GM19452 (cell line): ENCODE results near the gene EFTUD2.
"Not testable (repeated sequence)": the region's sequence is repeated elsewhere in the genome, so short reads cannot be mapped to it uniquely, and the experiment has no call there.

ENCODE experiments used
- ATAC-seq: cut with Tn5 transposase; IDR thresholded peaks from one replicate; pipeline ENCODE4 v1.9.1; 2021; ENCODE audit not compliant: unreplicated experiment

EFTUD2 gene

DNA sequence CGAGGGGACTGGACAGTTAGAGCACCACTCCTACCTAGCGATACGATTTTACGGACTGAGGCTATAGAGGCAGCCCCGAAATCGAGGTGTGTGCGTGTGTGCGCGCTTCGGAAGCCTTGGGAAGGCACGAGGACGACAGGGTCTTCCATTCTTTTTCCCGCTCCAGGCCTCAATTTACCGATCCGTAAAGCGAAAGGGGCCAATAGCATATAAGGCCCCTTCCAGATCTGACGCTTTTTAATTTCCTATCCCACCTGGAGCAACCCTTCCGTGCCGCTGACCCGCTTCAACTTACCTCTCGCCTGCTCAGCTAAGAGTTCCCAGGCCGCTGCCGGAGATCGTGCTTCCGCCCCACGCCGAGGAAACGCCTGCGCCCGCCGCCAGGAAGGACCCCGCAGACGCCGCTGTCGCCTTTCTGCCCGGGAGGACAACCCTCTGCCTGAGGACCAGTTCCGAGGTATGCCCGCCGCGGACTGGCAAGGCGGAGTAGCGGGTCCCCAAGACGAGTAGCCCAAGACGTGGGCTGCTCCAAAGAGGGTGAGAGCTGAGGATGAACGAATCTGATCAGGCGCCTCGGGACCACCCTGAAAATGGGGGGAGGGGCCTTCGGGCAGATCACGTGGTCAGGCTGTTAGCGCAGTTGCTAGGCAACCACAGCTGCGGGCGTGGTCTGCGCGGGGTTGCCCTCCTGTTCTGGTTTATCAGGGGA is at the start of gene EFTUD2:
Gene EFTUD2, minus strand, starts transcription at position 372 of the 709 bp plus-strand sequence. CDS start 4,924 bp downstream, outside the sequence.
- ATAC-seq = peak; percentile 69

DNA sequence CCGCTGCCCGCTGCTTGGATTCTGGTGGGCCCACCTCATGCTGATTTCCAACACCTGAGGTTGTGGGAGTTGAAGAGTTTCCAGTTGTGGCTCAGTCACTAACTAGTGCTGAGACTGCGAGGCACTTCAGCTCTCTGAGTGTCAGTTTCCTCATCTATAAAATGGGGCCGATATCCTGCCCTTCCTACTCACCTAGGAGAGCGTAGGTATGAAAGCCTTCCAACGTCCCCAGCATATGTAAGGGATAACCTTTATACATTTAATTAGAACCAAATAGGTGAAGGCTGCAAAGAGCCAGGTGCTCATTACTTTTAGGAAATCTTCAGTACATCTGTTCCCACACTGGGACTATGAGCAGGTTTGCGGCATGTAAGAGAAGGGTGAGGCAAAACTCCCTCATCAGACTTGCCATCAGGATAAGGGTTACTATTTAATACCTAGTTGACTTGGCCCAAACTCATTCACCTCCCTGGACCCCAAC is 49.1 kb upstream of the EFTUD2 start:
- ATAC-seq = no peak

DNA sequence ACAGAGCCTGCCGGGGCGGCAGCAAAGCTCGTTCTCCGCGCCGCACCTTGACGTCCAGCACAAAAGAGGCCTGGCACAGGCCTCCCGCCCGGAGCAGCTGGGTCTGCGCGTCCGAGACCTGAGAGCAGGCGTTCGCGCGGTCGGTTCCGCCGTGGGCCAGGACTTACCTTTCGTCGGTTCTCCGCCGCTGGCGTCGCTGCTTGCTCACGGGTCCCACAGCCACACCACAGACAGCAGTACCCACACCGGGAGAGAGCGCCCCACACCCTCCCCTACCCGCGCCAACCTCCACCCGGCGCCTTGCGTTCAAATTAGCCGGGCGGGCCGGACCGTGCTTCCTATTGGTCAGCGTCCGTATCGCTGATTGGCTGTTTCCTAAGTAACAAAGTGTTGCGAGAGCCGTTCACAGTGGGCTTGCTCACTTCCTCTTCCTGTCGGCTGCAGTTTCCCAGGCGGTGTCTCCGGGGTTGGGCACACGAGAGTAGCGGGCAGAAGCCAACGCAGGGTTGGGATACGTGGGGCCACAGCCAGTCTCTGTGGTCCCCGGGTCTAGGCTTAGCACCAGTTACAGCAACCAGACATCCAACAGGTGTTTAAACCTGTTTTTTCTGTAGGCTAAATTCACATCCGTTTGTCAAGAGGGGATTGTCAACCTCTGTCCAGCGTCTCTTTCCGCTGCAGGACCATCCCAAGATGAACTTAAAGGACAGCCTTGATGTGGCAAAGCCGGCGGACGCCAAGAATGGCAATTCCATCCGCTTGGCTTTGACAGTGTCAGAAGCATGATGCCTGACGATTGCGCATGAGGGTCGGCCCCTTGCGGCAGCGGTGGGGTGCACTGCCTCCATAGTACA is 48.4 kb upstream of the EFTUD2 start, which contains the start of gene KIF18B:
Gene KIF18B, minus strand, starts transcription at position 313 of the 854 bp plus-strand sequence. CDS start 11,429 bp downstream, outside the sequence.
- peak; percentile 91 for ATAC-seq

DNA sequence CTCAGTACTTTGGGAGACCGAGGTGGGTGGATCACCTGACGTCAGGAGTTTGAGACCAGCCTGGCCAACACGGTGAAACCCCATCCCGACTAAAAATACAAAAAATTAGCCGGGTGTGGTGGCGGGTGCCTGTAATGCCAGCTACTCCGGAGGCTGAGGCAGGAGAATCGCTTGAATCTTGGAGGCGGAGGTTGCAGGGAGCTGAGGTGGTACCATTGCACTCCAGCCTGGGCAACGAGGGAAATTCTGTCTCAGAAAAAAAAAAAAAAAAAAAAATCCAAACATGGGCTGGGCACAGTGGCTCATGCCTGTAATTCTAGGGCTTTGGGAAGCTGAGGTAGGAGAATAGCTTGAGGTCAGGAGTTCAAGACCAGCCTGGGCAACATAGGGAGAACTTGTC is 46.4 kb upstream of the EFTUD2 start:
- ATAC-seq = not testable (repeated sequence)

DNA sequence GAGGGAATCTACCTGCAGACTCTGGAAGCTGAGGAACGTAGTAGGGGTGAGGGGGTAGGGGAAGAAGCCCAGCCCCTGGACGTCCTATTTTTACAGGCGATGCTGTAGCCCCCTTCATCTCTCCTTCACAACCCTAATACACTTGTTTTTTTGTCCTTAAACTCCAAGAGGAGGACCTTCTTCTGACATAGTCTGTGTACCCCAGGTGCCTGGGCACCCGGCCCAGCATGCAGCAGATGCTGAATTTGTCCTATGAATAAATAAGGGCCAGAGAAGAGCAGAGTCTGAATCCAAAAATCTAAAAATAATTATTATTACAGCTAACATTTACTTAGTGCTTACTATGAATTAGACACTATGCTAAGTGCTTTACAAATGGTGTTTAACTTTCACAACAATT is 43.2 kb upstream of the EFTUD2 start:
- no peak for ATAC-seq

DNA sequence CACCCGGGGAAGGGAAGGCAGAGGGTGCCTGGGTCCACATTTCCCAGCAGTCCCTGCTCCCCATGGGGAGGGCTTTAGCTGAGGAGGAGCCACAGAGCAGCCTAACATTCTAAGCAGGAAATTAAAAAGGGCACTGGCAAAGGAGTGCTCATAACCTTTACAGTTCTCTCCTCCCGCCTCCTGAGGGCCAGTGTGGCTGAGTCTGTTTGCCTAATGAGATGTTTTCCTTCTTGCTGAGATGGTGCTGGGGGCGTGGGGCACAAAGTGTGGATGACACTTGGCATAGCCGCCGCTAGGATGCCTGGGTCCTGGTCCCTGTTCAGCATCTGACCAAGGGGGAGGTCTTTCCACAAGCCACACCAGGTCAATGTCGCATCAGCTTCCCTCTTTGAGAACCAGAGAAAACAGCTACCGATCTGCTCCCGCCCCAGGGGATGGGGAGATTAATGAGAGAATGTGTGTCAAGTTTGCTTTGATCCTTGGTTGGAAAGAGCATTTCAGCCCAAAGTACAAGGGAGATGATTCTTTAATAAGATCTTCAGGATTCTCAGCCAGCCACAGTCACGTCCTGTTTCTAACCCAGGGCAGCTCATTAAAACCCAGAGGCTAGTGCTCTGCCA is 42.6 kb upstream of the EFTUD2 start:
- ATAC-seq = no peak

DNA sequence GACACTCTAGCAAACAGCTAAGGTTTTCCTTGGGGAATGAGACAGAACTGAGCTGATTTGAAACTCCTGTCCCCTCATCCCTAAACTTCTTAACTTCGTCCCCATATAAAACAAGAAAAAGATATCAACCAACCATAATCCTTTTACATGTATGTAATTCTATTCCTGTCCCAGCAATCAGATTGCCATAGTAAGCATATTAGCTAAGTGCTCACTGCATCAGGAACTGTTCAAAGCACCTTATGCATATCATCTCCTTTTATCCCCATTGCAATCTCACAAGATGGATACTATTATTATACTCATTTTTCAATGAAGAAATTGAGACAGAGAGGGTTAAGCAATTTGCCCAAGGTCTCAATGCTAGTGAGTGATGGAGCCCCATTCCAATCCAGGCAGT is 41.5 kb upstream of the EFTUD2 start:
- no peak for ATAC-seq

DNA sequence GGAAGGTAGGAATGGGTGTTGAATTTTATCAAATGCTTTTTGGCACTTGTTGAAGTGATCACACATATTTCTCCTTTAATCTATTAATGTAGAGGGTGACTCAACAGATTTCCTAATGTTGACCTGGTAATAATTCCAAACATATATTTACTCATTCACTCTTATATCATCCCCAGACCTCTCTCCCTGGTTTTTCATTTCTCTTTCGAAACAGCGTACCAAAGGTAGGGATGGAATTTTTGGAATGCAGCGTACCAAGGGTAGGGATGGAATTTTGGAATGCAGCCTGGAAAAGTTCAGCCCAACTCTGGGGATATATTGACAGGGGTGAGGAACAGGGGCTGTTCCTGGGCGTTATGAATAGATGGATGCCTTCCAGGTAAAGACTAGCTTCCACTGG is 41.1 kb upstream of the EFTUD2 start:
- ATAC-seq = no peak

DNA sequence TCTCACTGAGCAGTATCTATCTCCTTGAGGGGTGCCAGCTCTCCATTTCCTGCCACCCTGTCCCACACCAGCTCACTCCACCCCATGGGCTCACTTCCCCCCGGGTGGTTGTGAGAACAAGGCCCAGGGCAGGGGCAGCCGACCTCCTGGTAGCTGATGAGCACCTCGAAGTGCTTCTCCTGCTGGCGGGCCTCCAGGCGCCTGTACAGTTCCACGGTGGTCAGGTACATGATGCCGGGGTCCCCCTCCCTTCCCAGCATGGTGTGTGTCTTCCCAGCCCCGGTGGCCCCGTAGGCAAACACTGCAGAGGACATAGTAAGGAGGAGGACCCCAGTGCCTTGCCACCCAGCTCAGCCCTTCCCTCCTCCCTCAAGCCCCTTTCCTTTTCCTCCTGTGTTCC is 35.9 kb upstream of the EFTUD2 start:
- no peak for ATAC-seq

DNA sequence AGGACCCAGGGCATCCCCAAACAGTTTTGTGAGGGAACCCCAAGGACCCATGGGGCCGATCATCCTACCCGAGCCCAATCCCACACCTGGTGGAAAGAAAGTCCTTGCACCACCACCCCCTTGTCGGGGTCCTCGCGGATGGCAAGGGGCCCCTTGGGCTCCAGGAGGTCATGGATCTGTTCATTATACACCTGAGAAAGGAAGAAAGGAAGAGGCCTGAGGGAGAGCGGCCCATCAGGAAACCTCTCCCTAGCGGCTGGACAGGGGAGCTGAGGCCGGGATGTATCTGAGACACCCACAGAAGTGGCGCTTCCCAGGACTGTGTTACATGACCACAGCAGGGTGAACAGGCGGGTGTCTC is 35.5 kb upstream of the EFTUD2 start:
- no peak for ATAC-seq

DNA sequence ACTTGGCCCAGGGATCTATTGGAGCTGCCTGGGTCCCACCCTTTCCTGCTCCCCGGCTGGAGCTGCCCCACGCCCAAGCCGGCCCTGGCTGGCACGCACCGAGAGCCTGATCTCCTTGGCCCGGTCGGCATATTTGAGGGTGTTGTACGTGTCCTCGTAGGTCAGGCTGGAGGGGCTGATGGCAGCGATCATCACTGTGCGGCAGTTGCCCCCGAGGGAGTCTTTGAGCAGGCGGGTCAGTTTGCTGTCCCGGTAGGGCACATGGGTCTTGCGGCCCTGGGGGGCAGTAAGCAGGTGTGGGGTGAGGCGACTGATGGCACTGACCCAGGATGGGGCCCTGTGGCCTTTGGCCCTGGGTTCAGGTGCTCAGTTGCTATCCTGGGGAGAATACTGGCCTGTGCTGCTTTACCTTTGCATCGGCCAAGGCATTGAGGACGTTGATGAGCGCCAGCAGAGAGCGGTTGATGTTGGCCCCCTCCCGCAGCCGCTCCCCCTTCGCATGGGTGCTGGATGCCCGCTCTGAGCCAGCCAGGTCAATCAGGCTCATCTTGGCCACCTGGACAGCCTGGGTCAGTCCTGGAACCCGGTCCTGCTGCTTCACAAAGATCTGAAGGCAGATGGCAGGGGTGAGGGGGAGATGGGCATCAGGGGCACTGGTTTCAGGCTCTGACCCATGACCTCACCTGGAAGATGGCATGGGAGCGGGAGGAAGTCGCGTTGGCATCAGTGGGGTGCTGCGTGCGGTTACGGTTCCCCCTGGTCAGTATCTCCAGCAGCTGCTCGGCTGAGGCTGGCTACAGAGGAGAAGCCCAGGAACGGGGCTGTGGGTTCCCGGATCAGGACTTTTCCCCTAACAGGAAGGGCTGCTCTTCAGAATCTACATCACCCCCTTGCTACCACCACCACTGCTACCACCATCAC is 34.8 kb upstream of the EFTUD2 start:
- ATAC-seq = no peak

DNA sequence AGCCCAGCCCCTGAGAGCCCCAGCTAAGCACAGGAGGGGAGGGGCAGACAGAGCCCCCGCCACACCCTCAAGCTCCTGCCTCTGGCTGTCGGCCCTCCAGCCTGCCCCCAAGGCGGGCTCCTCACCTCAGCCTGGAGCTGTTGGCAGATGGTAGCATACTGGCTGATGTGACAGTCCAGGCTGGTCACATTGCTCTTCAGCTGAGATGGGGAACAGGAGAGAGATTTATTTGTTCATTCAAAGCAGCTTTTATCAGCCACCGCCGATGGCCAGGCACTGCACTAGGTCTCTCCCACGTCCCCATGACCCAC is 33.5 kb upstream of the EFTUD2 start:
- no peak for ATAC-seq

DNA sequence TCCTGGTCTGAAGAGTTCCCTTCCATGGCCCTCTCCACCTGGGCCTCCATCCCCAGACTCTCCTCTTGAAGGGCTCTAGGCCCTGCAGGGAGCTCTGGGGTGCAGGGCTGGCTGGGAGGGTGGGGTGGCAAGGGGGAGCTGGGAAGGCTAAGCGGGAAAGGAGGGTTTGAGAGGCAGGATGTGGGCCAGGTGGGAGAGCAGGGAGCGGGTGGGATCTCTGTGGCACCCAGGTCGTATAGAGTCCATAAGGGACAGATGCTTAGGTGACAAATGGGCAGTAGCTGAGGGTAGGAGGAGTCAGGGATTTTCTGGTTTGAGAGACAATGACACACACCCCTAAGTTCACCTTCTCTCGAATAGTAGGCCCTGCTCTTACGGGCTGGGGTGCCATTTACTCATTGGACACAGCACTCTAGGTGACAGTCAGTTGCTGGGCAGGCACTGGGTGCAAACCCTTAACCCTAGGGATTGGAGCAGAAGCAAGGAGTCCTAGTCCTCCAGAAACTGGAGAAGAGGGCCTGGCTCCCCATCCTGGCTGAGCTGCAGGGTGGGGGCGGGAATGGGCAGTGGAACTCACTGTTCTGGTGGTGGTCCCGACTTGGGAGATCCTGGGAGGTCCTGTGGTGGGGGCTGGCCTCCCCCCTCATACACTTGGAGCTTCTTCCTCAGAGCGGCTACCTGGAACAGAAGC is 33.0 kb upstream of the EFTUD2 start:
- ATAC-seq = no peak

DNA sequence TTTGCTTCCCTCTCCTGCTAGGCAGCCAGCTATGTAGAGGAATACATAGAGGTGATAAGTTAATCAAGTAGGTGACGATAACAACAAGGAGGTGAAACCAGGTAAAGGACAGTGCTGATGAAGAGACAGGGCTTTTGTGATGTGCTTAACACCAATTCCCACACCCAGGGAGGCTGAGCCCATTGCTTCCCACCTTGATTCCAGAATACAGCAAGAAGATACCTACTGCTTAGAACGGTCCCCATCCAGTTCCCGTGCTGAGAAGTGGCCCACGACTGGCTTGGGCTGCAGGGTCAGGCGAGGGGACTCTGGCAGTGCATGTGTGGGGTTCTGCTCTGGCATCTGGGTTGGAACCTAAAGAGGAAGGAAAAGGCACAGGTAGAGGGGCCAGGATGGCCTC is 32.1 kb upstream of the EFTUD2 start:
- ATAC-seq = no peak

DNA sequence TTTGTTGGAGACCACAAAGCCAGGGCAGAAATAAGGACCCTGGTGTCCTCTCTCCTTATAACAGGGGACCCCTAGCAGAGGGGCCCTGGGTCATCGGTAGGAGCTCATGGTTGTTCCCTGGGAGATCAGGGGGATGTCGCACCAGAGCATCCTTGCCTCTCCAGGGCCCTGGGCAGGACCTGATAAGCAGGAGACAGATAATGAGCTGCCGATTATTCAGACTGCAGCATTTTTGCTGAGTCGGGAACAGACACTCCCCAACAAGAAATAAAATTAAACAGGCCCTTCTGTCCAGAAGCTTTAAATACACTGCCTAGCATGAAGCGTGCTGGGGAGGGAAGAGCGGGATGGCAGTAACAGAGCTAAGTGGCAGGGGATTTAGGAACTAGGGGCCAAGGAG is 31.4 kb upstream of the EFTUD2 start:
- ATAC-seq = no peak

DNA sequence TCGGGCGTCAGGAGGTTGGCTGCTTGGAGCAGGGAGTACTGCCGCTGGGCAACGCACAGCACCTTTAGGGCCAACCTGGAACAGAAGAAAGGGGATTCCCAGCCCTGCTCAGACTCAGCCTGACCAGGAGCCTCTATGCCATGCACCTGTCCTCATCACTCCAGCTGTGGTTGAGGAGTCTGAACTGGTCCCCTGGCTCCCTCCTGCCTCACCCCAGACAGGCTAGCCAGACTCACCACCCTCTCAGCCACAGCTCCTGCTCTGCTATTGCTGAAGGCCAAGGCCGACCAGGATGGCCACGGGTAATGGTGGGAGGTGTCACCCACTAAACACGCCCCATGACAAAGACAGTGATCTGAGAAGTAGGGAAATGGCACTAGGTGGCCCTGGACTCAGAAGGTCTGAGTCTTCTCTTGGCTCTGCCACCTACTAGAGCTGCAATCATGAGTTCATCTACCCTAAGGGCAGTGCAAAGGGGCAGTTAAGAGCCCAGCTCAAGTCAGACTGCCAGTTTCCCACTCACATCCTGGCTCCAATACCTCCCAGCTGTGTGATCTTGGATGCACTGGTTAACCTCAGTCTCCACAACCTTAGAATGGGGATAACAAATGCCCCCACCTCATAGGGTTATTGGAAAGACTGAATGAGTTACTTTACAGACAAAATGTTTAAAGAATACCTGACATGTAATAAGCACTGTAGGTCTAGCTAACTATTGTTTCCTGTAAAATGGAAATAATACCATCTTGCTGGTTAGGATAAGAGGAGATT is 29.9 kb upstream of the EFTUD2 start:
- ATAC-seq = no peak

DNA sequence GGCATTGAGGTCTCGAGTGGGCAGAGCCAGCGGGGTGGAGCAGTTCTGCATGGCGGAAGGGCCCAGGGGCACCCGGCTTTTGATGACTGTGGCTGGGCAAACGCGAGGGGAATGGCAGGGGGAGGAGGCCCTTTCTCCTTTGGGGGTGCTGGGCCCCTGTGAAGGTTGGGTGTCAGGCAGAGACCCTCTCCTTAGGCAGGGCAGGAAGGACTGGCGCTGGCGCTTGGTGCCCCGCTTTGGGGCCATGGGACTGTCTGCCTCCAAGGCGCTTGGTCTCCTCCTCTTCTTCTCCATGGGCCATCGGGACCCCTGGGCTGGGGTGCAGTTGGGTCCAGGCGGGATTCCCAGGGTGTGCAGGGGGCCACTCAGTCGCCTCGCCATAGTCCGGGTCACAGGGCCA is 28.9 kb upstream of the EFTUD2 start:
- no peak for ATAC-seq

DNA sequence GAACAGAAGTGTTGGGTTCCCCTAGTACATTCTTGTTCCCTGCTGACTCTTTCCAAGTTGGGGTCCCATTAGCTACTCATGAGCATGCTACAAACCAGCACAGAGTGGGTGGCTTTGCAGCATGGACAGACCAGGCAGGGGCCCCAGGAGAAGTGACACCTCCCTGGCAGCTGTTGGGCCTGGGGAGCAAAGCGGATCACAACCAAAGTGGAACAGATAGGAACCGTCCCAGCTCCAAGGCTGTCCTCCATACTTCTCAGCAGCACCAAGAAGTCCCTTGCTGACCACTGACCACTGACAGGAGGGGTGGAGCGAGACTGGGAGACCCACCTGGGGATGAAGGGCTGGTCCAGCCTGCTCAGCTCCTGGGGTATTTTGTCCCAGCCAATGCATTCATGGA is 28.5 kb upstream of the EFTUD2 start:
- no peak for ATAC-seq

DNA sequence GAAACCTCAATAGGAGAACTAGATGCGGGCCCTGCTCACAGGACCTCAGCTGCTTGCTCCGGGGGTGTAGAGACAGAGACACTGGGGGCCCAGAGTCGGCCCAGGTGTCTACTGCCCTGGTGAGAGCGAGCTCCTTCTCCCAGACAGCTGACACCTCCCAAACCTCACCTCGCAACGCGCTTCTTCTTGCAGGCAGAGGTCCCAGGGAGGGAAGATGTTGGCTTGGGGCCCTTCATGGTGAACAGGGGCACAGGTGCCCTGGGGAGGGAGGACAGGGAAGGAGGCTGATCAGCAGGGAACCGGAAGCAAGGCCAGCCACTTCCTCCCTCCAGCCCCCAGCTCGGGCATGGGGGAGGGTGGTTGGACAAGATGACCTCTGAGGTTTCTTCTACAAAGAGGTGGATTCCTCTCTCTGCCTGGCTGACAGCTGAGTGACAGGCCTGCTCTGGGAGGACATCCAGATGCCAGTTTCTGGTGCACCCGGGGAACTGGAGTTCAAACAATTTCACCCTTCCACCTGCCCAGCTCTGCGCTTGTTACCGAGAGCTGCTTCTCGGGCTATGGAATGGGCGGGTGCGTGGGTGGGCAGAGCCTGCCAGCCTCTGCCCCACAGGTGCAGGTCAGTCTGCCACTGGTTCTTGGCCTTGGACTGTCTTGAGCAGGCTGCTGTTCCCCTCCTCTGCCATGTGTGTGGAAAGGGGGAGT is 27.7 kb upstream of the EFTUD2 start:
- ATAC-seq = no peak
